Endothelial cell of umbilical vein (primary cell): Measurements from ENCODE around the gene SUGCT.
"Not testable (repeated sequence)": the region's sequence is repeated elsewhere in the genome, so short reads cannot be mapped to it uniquely, and the experiment has no call there.

Experiments
- CTCF ChIP-seq, 2 donors: IDR thresholded peaks; 1 replicate in 1 of 2; 2 replicates in 1 of 2; pipeline ENCODE4 v1.5.1; 2011; ENCODE audit warnings: low read length in 2 of 2, mild to moderate bottlenecking in 2 of 2, moderate library complexity in 2 of 2, control low read depth in 1 of 2, inconsistent platforms in 1 of 2, low read depth in 1 of 2; ENCODE audit not compliant: insufficient read depth in 1 of 2; ENCODE audit errors: extremely low read depth in 1 of 2
- EZH2 ChIP-seq: IDR thresholded peaks from 2 replicates; pipeline ENCODE4 v1.6.1; 2012; ENCODE audit warnings: borderline replicate concordance, low read depth, mild to moderate bottlenecking, moderate library complexity, low read length, inconsistent platforms; ENCODE audit not compliant: severe bottlenecking
- POLR2A ChIP-seq: IDR thresholded peaks from 2 replicates; pipeline ENCODE4 v1.6.1; 2012; ENCODE audit warnings: low read depth, mild to moderate bottlenecking, control low read depth, low read length

GRCh38 chr7:40602351-40602750 is 467.5 kb downstream of the SUGCT start:
- not testable (repeated sequence) for TF ChIP-seq EZH2; CTCF (IDR thresholded peaks at IDR 0.05; ENCODE audit: extremely low read depth in 1 of 2, insufficient read depth in 1 of 2, low read depth in 1 of 2, low read length in 2 of 2); POLR2A
